GM19035 (cell line): ENCODE measurements around the gene PAPPA2.
"Not testable (repeated sequence)": the region's sequence is repeated elsewhere in the genome, so short reads cannot be mapped to it uniquely, and the experiment has no call there.

Experiments used
- ATAC-seq: cut with Tn5 transposase; IDR thresholded peaks from one replicate; pipeline ENCODE4 v1.9.1; 2021; ENCODE audit not compliant: unreplicated experiment

PAPPA2 gene

DNA sequence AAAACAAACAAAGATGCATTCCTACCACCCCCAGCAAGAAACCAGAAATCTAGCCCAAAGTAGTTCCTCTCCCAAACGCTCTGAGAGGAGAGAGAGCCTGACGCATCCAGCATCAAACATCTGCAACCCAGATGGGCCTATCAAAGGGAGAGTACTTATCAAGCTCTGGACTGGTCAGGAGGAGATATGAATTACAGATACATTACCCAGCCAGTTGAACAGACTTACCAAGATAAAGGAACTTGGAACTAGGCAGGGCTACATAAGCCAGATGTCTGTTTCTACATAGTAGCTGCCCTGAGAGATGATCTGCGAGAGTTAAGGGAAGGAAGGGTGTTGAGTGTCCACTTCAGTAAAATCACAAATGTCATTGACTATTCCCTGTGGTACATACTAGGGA lies 138.4 kb downstream of the PAPPA2 start:
- ATAC-seq: no peak

GRCh38 chr1:176602388-176603004 lies 139.5 kb downstream of the PAPPA2 start:
- no peak for ATAC-seq

DNA sequence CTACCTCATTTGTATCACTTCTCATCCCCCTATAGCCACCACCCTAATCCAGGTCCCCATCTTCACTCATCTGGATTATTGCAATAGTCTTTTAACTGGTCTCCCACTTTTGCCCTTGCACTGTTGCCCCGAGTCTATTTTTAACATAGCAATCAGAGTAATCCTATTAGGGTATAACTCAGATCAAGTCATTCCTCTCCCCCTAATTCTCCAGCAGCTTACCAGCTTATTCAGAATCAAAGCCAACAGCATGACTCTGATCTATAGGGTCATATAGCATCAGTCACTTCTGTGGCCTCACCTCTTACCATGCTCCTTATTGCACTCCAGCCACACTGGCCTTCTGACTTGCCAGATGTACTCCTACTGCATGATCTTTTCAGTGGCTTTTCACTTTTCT lies 140.7 kb downstream of the PAPPA2 start:
- no peak for ATAC-seq

DNA sequence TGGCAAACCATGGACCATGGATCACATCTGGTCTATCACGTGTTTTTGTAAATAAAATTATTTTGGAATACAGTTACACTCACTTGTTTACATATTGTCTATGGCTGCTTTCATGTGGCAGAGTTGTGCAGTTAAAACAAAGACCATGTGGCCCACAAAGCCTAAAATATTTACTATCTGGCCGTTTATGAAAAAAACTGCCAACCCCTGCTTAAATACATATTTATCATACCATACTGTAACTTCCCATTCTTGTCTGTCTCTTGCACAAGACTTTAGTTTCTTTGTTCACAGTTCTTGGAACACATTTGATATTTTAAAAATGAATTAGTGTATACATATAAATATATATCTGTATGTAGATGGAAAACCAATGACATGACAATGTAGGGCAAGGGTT lies 141.5 kb downstream of the PAPPA2 start:
- no peak for ATAC-seq

- no peak for ATAC-seq
Observed at GRCh38 chr1:176605176-176605575, 142.2 kb downstream of the PAPPA2 start.

GRCh38 chr1:176609556-176610408 lies 146.8 kb downstream of the PAPPA2 start:
- no peak for ATAC-seq

GRCh38 chr1:176612791-176613190 lies 149.8 kb downstream of the PAPPA2 start:
- ATAC-seq: no peak

DNA sequence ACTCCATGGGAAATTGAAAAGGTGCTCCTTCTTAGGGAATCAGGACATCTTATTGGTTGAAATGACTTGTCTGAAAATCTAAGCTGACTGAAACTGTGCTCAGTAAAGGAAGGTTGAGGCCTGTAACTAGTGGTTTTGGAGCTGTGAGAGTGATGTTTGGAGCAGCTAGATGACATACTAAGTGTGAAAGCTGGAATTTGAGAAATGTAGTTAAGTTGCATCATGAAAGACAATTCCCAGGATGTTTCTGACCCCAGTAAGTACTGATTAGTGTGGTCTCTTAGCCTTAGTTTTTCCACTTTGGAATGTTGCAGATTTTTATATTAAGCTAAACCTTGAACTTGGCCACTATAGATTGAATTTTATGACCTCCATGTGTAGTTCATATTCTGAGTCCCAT lies 154.9 kb downstream of the PAPPA2 start:
- ATAC-seq: no peak

- no peak for ATAC-seq
Observed at GRCh38 chr1:176619261-176619660, 156.3 kb downstream of the PAPPA2 start.

DNA sequence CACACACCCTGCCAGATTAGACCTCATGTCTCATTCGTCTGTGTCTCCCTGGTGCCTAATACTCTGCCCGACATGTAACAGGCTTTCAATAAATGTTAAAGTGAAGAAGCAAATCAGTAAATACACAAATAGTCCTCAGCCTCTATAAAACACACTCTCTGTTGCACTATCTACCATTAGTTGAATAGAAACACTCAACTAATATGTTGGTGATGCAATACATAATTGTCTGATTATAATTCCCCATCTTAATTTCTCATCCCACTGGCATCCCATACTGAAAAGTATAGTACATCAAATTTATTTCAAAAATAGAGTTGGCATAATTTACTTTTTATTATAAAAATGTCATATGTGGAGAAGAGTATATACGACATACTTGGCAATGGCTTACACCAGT lies 162.4 kb downstream of the PAPPA2 start:
- ATAC-seq: no peak

GRCh38 chr1:176626572-176627061 lies 163.6 kb downstream of the PAPPA2 start:
- ATAC-seq: no peak

DNA sequence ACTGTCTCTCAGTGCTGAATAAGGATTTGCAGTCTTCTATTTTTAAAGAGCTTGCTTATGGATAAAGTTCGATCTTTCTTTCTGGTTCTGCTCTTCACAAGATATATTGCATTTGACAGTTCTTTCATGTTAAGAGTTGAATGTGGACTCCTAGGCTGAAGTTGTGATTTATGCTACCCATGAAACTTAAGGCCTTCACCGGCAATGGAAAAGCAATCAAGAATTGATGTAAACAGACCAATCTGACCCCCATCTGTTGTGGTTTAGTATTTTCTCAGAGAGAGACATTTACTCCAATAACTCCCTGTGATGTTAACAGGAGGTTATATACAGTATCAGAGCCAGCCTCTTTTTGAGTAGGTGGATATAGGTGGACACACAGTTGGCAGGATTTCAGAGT lies 165.8 kb downstream of the PAPPA2 start:
- ATAC-seq: no peak

- ATAC-seq: not testable (repeated sequence)
Observed at GRCh38 chr1:176634733-176635132, 171.8 kb downstream of the PAPPA2 start.

GRCh38 chr1:176638713-176639526 lies 175.9 kb downstream of the PAPPA2 start:
- no peak for ATAC-seq

GRCh38 chr1:176643536-176643935 lies 180.6 kb downstream of the PAPPA2 start:
- no peak for ATAC-seq

DNA sequence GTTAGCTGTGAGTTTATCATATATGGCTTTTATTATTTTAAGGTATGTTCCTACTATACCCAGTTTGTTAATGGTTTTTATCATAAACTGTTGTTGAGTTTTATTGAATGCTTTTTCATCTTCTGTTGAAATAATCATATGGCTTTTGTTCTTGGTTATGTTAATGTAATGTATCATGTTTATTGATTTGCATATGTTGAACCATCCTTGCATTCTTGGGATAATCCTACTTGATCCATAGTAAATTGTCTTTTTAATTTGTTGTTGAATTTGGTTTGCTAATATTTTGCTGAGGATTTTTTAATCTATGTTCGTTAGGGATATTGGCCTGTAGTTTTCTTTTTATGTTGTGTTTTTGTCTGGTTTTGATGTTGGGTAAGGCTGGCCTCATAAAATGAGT lies 185.6 kb downstream of the PAPPA2 start:
- ATAC-seq: no peak

DNA sequence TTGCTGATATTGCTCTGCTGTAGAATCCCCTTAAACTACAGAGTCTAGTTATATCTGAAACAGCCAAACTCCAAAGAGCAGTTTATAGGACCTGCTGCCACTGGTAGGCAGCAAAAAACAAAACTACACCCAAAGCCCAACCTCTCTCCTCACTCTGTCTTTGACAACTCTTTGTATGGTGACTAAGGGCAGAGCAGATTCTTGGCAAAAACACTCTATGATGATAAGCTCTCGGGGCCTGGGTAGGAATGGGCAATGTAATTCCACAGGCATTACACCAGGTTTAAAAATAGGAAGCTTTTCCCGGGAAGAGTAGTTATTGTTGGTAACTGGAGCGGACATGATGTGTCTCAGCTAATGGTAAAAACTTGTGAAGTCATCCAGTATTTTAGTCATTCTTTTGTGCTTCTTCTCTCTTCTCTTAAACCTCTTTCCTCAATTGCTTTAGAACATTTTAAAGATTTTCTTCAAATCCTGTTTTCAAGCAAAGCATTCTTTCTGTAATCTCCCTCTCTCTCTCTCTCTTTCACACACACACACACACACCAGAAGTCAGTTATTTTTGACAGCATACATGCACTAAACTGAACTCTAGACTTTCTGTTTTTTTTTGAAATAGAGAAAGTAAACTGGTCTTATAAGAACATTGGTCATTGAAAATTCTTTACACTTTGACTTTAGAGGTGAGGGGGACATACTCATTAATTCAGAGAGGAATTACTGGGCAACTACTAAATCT lies 193.5 kb downstream of the PAPPA2 start:
- no peak for ATAC-seq

DNA sequence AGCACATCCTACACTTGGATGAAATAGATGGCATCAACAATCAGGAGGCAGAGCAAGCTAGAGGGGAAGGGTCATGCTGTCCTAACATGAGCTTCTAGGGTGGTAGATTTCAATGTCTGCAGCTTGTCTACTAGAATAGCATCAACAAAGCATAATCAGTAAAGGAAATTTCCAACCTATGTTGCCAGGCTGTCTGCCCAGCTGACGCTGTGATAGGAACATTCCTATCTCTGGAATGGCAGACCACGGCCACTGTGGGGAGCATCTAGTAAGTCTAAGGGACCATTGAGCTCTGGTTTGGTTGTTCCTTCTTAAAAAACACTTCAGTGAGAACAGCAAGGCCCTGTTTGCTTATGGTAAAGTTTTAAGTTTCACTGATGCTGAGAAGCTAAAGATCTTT lies 206.8 kb downstream of the PAPPA2 start:
- no peak for ATAC-seq

DNA sequence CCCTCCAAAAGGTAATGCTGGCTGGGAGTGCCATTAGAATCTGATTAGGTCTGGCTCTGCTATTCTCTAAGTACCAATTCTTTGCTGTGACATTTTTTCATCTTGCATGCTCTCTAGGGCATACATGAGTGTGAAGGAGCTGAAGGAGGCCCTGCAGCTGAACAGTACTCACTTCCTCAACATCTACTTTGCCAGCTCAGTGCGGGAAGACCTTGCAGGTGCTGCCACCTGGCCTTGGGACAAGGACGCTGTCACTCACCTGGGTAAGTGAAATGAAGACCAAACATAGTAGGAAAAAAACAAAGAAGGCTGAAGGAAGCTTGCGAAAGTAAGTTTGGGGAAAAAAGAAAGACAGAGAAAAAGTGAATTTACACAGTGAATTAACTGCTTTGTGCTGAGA lies 207.9 kb downstream of the PAPPA2 start:
- ATAC-seq: no peak

DNA sequence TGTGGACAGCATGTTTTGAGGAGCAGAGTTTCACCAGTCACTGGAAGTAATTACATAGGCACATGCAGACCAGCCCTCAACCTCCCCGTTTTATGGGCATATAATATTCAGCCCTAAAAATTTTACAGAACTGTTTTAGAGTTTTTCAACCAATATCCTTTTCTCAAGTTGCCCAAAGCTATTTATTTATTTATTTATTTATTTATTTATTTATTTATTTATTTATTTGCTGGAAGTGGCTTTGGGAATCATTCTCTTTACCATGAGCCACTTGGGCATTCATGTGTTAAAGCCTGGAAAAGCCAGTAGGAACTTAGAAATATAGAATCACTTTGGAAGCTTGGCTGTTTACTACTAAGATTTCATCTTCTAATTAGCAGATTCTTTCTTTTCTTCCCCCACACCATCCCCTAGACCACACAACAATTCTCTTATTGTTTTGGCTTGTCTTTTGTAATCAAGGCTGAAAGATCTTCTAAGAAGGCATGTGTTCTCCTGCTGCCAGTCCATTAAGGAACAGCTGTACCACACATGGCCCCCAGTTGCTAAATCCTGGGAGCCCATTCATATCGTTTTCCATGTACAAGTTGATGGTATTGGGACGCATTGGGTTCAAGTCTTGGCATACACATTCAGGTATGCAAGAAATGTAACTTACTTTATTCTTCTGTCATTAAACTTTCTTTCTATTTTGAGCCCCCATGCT lies 220.0 kb downstream of the PAPPA2 start:
- ATAC-seq: no peak
